ENCODE data around the gene FCRL1. TPM values are rescaled to one million over a fixed set of nuclear protein-coding genes. Genes with fewer than 3 reads are reported as not detected.

FCRL1 gene
- total RNA-seq, 1 experiment from 2014 or later: not detected

GRCh38 chr1:157831968-157832626 is 12.2 kb upstream of the FCRL1 start:
- ChIA-PET CTCF (no interaction called here), POLR2A (no interaction called here)
- Histone ChIP-seq H3K4me1 (ENCODE audit: control insufficient read depth, insufficient read depth, low read length) (no peaks in the 10 kb centered on the region), H3K9me3 (ENCODE audit: control insufficient read depth, insufficient read depth, low read depth, low read length) (no peaks in the 10 kb centered on the region), H3K4me3 (ENCODE audit: low read depth in 2 of 2, low read length in 2 of 2) (no peak overlapping the region), H3K36me3 (ENCODE audit: control insufficient read depth, insufficient read depth, low read length) (no peaks in the 10 kb centered on the region), H3K27me3 (ENCODE audit: control insufficient read depth, insufficient read depth, low read length) (peaks cover 7% of the 10 kb centered on the region; the same call in 1 of the 2 replicates), H3K27ac (ENCODE audit: low read length) (no peak overlapping the region)
- no TSS peak for BruUV-seq (replicated peaks)
- DNase-seq (ENCODE audit: low read depth, low spot score) (no peak), ATAC-seq (no peak)
- TF ChIP-seq POLR2AphosphoS5 (IDR thresholded peaks at IDR 0.05; ENCODE audit: low read depth, low read length): no peak
- intact Hi-C loops (cut with micrococcal nuclease; ENCODE audit: unreplicated experiment): no loop called here
- in situ Hi-C loops (cut with HindIII; ENCODE audit: low pct_unique_long_range_greater_than_20kb, low sequenced_read_pairs): no loop called here

GRCh38 chr1:157830887-157831286 is 11.0 kb upstream of the FCRL1 start:
- no peak for ATAC-seq
- in situ Hi-C loops (cut with HindIII; ENCODE audit: low pct_unique_long_range_greater_than_20kb, low sequenced_read_pairs): no loop called here
- no peak for TF ChIP-seq POLR2AphosphoS5 (IDR thresholded peaks at IDR 0.05; ENCODE audit: low read depth, low read length)
- TF ChIP-seq CTCF (IDR thresholded peaks at IDR 0.05): no peak
- TF ChIP-seq REST (IDR thresholded peaks at IDR 0.05; ENCODE audit: insufficient read depth in 1 of 2, low read depth in 2 of 2, low read length in 1 of 2): no peak
- no peak for TF ChIP-seq SIN3A (IDR thresholded peaks at IDR 0.05; ENCODE audit: borderline replicate concordance, insufficient read depth, low read depth, low read length)
- TF ChIP-seq TCF7L2 (IDR thresholded peaks at IDR 0.05; ENCODE audit: low read depth, low read length): no peak
- no peaks in the 10 kb centered on the region for H3K4me1 ChIP-seq (ENCODE audit: control insufficient read depth, insufficient read depth, low read length)
- POLR2A ChIA-PET: no interaction called here
- intact Hi-C loops (cut with micrococcal nuclease; ENCODE audit: unreplicated experiment): no loop called here
- peaks cover 7% of the 10 kb centered on the region; the same call in 1 of the 2 replicates for H3K27me3 ChIP-seq (ENCODE audit: control insufficient read depth, insufficient read depth, low read length)
- CTCF ChIA-PET: no interaction called here
- no peak overlapping the region for H3K4me3 ChIP-seq (ENCODE audit: low read depth in 2 of 2, low read length in 2 of 2)
- no TSS peak for BruUV-seq (replicated peaks)
- no peak for DNase-seq (ENCODE audit: low read depth, low spot score)
- H3K36me3 ChIP-seq (ENCODE audit: control insufficient read depth, insufficient read depth, low read length): no peaks in the 10 kb centered on the region
- no peaks in the 10 kb centered on the region for H3K9me3 ChIP-seq (ENCODE audit: control insufficient read depth, insufficient read depth, low read depth, low read length)
- no peak overlapping the region for H3K27ac ChIP-seq (ENCODE audit: low read length)

GRCh38 chr1:157829711-157830110 is 9.8 kb upstream of the FCRL1 start:
- Histone ChIP-seq H3K4me1 (ENCODE audit: control insufficient read depth, insufficient read depth, low read length) (no peaks in the 10 kb centered on the region), H3K27ac (ENCODE audit: low read length) (no peak overlapping the region), H3K9me3 (ENCODE audit: control insufficient read depth, insufficient read depth, low read depth, low read length) (no peaks in the 10 kb centered on the region), H3K36me3 (ENCODE audit: control insufficient read depth, insufficient read depth, low read length) (no peaks in the 10 kb centered on the region), H3K27me3 (ENCODE audit: control insufficient read depth, insufficient read depth, low read length) (peaks cover 5% of the 10 kb centered on the region; the same call in 1 of the 2 replicates), H3K4me3 (ENCODE audit: low read depth in 2 of 2, low read length in 2 of 2) (no peak overlapping the region)
- intact Hi-C loops (cut with micrococcal nuclease; ENCODE audit: unreplicated experiment) (no loop called here), in situ Hi-C loops (cut with HindIII; ENCODE audit: low pct_unique_long_range_greater_than_20kb, low sequenced_read_pairs) (no loop called here)
- CTCF ChIA-PET: no interaction called here
- TF ChIP-seq TCF7L2 (IDR thresholded peaks at IDR 0.05; ENCODE audit: low read depth, low read length): no peak
- TF ChIP-seq CTCF (IDR thresholded peaks at IDR 0.05): no peak
- no peak for TF ChIP-seq SIN3A (IDR thresholded peaks at IDR 0.05; ENCODE audit: borderline replicate concordance, insufficient read depth, low read depth, low read length)
- no peak for TF ChIP-seq POLR2AphosphoS5 (IDR thresholded peaks at IDR 0.05; ENCODE audit: low read depth, low read length)
- TF ChIP-seq REST (IDR thresholded peaks at IDR 0.05; ENCODE audit: insufficient read depth in 1 of 2, low read depth in 2 of 2, low read length in 1 of 2): no peak
- DNase-seq (ENCODE audit: low read depth, low spot score) (no peak), ATAC-seq (no peak)
- POLR2A ChIA-PET: no interaction called here
- BruUV-seq (replicated peaks): no TSS peak

All from Panc1 (cell line).